Glutamatergic neuron (in vitro differentiated cells): ENCODE data around the gene LGMN. TPM values are rescaled to one million over a fixed set of nuclear protein-coding genes. Genes with fewer than 3 reads are reported as not detected.

ENCODE experiments used
- DNase-seq: peaks from one replicate; pipeline ENCODE4 v3.0.0; 2022
- H3K27ac Mint-ChIP-seq: one replicate; pipeline ENCODE4 v1.8.0; 2020; ENCODE audit warnings: mild to moderate bottlenecking, mixed read lengths, inconsistent platforms; ENCODE audit not compliant: unreplicated experiment
- H3K27me3 Mint-ChIP-seq: one replicate; pipeline ENCODE4 v1.8.0; 2020; ENCODE audit warnings: mild to moderate bottlenecking, moderate library complexity, mixed read lengths, inconsistent platforms; ENCODE audit not compliant: unreplicated experiment
- H3K36me3 Mint-ChIP-seq: one replicate; pipeline ENCODE4 v1.8.0; 2020; ENCODE audit warnings: mild to moderate bottlenecking, mixed read lengths, inconsistent platforms; ENCODE audit not compliant: unreplicated experiment
- H3K4me1 Mint-ChIP-seq: one replicate; pipeline ENCODE4 v1.8.0; 2020; ENCODE audit warnings: mild to moderate bottlenecking, low read depth, mixed read lengths, inconsistent platforms; ENCODE audit not compliant: unreplicated experiment
- H3K4me3 Mint-ChIP-seq: one replicate; pipeline ENCODE4 v1.8.0; 2020; ENCODE audit warnings: mild to moderate bottlenecking, mixed read lengths, inconsistent platforms; ENCODE audit not compliant: unreplicated experiment
- H3K9me3 Mint-ChIP-seq: one replicate; pipeline ENCODE4 v1.8.0; 2020; ENCODE audit warnings: mild to moderate bottlenecking, moderate library complexity, mixed read lengths, inconsistent platforms; ENCODE audit not compliant: unreplicated experiment
- total RNA-seq: library from RNA; stranded (reverse); fragmentation: NEBNext Ultra II Directional; extraction: Animal tissue kit (Norgen Biotek cat#: 25700); gene quantifications from one replicate; pipeline ENCODE4 v1.2.1, GENCODE V29; 2021; ENCODE audit not compliant: unreplicated experiment
- TF ChIP-seq, protein P1 (sequence below): fragments of 200-600 bp; sonication (generic); IDR thresholded peaks from one replicate; pipeline ENCODE4 v1.5.0; 2021; ENCODE audit not compliant: partially characterized antibody, unreplicated experiment

Gene LGMN
- total RNA-seq, 1 donor from 2014 or later = 36.9 TPM

- TF ChIP-seq, protein P1, sequence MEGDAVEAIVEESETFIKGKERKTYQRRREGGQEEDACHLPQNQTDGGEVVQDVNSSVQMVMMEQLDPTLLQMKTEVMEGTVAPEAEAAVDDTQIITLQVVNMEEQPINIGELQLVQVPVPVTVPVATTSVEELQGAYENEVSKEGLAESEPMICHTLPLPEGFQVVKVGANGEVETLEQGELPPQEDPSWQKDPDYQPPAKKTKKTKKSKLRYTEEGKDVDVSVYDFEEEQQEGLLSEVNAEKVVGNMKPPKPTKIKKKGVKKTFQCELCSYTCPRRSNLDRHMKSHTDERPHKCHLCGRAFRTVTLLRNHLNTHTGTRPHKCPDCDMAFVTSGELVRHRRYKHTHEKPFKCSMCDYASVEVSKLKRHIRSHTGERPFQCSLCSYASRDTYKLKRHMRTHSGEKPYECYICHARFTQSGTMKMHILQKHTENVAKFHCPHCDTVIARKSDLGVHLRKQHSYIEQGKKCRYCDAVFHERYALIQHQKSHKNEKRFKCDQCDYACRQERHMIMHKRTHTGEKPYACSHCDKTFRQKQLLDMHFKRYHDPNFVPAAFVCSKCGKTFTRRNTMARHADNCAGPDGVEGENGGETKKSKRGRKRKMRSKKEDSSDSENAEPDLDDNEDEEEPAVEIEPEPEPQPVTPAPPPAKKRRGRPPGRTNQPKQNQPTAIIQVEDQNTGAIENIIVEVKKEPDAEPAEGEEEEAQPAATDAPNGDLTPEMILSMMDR = no peak
- no peaks in the 10 kb centered on the region for H3K36me3 Mint-ChIP-seq
Observed at GRCh38 chr14:92704036-92704804, 44.2 kb downstream of the LGMN start.

GRCh38 chr14:92703516-92703915 is 44.9 kb downstream of the LGMN start:
- Mint-ChIP-seq H3K36me3 (no peaks in the 10 kb centered on the region), H3K4me1 (no peaks in the 10 kb centered on the region), H3K27ac (no peak overlapping the region), H3K27me3 (peaks cover 3% of the 10 kb centered on the region), H3K4me3 (no peak overlapping the region), H3K9me3 (peaks cover 3% of the 10 kb centered on the region)
- TF ChIP-seq, protein P1 = no peak
- DNase-seq = no peak

More at GRCh38 chr14:92704036-92704804, 44.2 kb downstream of the LGMN start:
- Mint-ChIP-seq H3K4me1 (no peaks in the 10 kb centered on the region), H3K4me3 (no peak overlapping the region), H3K27me3 (peaks cover 3% of the 10 kb centered on the region), H3K27ac (no peak overlapping the region), H3K9me3 (peaks cover 3% of the 10 kb centered on the region)
- no peak for DNase-seq

DNA sequence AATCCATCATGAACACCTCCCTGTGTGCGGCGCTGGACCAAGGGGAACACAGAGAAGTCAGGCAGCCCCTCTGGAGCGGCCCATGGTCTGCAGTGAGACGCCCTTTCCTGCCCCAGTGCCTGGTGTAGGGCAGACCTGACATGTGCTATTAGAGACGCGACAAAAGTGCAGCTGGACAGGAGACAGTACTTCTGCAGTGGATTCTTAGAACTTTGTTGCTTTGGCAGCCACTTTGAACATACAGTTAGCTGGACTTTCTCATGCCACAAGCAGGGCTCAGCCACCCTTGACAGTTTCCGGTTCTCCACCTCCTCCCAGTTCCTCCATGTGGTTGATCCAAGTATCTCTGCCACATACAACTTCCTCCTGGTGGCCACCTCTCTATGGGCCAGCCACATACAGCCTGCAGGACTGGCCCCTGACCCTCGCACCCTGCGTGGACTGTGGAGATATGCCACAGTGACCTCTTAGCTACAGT is 45.9 kb downstream of the LGMN start:
- Mint-ChIP-seq H3K27ac (no peak overlapping the region), H3K4me3 (no peak overlapping the region), H3K4me1 (no peaks in the 10 kb centered on the region), H3K27me3 (peaks cover 4% of the 10 kb centered on the region), H3K36me3 (no peaks in the 10 kb centered on the region), H3K9me3 (peaks cover 3% of the 10 kb centered on the region)
- TF ChIP-seq, protein P1 = no peak
- DNase-seq = no peak

GRCh38 chr14:92701826-92702225 is 46.6 kb downstream of the LGMN start:
- no peak for DNase-seq
- Mint-ChIP-seq H3K9me3 (peaks cover 3% of the 10 kb centered on the region), H3K4me3 (no peak overlapping the region), H3K4me1 (no peaks in the 10 kb centered on the region), H3K27me3 (peaks cover 7% of the 10 kb centered on the region), H3K27ac (no peak overlapping the region), H3K36me3 (no peaks in the 10 kb centered on the region)
- TF ChIP-seq, protein P1 = no peak

DNA sequence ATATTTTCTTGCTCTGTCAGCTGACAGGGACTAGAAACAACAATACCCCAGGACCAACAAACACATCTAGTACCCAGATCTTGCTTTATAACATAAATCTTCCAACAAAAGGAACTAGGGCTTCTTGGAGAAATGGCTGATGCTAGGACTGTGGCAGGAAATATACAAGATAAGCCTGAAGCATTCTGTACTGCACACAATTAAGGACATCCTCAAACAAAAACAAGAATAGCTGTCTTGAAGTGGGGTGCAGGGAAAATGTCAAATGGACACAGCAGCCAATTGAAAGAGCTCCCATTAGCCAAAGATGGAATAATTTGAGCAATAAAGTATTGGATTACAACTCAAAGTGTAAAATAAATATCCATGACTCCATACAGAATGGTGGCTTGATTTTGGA is 50.0 kb downstream of the LGMN start:
- Mint-ChIP-seq H3K36me3 (no peaks in the 10 kb centered on the region), H3K27me3 (peaks cover 5% of the 10 kb centered on the region), H3K4me3 (no peak overlapping the region), H3K4me1 (no peaks in the 10 kb centered on the region), H3K9me3 (peaks cover 2% of the 10 kb centered on the region), H3K27ac (no peak overlapping the region)
- TF ChIP-seq, protein P1 = no peak
- DNase-seq = no peak
